Gastrocnemius medialis (tissue), 4 donors: ENCODE measurements around the gene MSANTD1.

ENCODE experiments used
- POLR2A ChIP-seq, 2 donors: fragments of 450-650 bp; IDR thresholded peaks; one replicate each; pipeline ENCODE4 v1.6.1; 2017; ENCODE audit warnings: antibody characterized with exemption in 2 of 2, mild to moderate bottlenecking in 2 of 2, moderate library complexity in 2 of 2
- TF ChIP-seq, protein P1 (sequence below), 5 experiments: fragments of 450-650 bp in 3 of 5; fragments of 200-600 bp in 2 of 5; sonication (generic) in 2 of 5; IDR thresholded peaks in 4 of 5; conservative IDR thresholded peaks in 1 of 5; 1 replicate in 4 of 5; 2 replicates in 1 of 5; pipeline ENCODE4 v1.5.1; 2016 to 2019; ENCODE audit warnings: antibody characterized with exemption in 5 of 5, mild to moderate bottlenecking in 3 of 5, moderate library complexity in 3 of 5

DNA sequence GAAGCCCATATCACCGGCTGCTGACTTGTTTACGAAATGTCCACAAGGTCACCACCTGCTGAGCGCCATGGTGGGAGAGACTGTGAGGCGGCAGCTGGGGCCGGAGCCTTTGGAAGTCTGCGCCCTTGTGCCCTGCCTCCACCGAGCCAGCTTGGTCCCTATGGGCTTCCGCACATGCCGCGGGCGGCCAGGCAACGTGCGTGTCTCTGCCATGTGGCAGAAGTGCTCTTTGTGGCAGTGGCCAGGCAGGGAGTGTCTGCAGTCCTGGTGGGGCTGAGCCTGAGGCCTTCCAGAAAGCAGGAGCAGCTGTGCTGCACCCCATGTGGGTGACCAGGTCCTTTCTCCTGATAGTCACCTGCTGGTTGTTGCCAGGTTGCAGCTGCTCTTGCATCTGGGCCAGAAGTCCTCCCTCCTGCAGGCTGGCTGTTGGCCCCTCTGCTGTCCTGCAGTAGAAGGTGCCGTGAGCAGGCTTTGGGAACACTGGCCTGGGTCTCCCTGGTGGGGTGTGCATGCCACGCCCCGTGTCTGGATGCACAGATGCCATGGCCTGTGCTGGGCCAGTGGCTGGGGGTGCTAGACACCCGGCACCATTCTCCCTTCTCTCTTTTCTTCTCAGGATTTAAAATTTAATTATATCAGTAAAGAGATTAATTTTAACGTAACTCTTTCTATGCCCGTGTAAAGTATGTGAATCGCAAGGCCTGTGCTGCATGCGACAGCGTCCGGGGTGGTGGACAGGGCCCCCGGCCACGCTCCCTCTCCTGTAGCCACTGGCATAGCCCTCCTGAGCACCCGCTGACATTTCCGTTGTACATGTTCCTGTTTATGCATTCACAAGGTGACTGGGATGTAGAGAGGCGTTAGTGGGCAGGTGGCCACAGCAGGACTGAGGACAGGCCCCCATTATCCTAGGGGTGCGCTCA is 8.7 kb upstream of the MSANTD1 start:
- TF ChIP-seq POLR2A (IDR thresholded peaks at IDR 0.05): no peak
- TF ChIP-seq, protein P1, sequence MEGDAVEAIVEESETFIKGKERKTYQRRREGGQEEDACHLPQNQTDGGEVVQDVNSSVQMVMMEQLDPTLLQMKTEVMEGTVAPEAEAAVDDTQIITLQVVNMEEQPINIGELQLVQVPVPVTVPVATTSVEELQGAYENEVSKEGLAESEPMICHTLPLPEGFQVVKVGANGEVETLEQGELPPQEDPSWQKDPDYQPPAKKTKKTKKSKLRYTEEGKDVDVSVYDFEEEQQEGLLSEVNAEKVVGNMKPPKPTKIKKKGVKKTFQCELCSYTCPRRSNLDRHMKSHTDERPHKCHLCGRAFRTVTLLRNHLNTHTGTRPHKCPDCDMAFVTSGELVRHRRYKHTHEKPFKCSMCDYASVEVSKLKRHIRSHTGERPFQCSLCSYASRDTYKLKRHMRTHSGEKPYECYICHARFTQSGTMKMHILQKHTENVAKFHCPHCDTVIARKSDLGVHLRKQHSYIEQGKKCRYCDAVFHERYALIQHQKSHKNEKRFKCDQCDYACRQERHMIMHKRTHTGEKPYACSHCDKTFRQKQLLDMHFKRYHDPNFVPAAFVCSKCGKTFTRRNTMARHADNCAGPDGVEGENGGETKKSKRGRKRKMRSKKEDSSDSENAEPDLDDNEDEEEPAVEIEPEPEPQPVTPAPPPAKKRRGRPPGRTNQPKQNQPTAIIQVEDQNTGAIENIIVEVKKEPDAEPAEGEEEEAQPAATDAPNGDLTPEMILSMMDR (IDR thresholded peaks at IDR 0.05 in 4 of 5, conservative IDR thresholded peaks at IDR 0.05 in 1 of 5): no peak
